DMS114 treated with DMSO at 0.1 percent for 48 hours (cell line): ENCODE measurements around the gene HIC2.
"Not testable (repeated sequence)": the region's sequence is repeated elsewhere in the genome, so short reads cannot be mapped to it uniquely, and the experiment has no call there.

ENCODE experiments used
- DNase-seq: peaks from one replicate; lab custom pipeline; 2025; ENCODE audit not compliant: unreplicated experiment; lab: John Stamatoyannopoulos, UW

HIC2 gene

GRCh38 chr22:21490556-21490955 lies 73.4 kb downstream of the HIC2 start:
- not testable (repeated sequence) for DNase-seq

GRCh38 chr22:21492271-21492670 lies 75.1 kb downstream of the HIC2 start:
- DNase-seq, result not testable (repeated sequence)

GRCh38 chr22:21493789-21494782 lies 76.9 kb downstream of the HIC2 start:
- not testable (repeated sequence) for DNase-seq

GRCh38 chr22:21497984-21498383 lies 80.8 kb downstream of the HIC2 start:
- not testable (repeated sequence) for DNase-seq

GRCh38 chr22:21498489-21498888 lies 81.3 kb downstream of the HIC2 start:
- DNase-seq, result not testable (repeated sequence)

- DNase-seq, result not testable (repeated sequence)
Measured at GRCh38 chr22:21499623-21500506, 82.7 kb downstream of the HIC2 start.
